Mesothelial cell of epicardium (in vitro differentiated cells): ENCODE measurements around the gene SKA3. TPM values are rescaled to one million over a fixed set of nuclear protein-coding genes. Genes with fewer than 3 reads are reported as not detected.

ENCODE experiments used
- DNase-seq, 2 experiments: peaks; one replicate each; pipeline ENCODE4 v3.0.0; 2021; ENCODE audit warnings: low spot score in 2 of 2; ENCODE audit not compliant: unreplicated experiment in 2 of 2
- H3K27ac Mint-ChIP-seq: 2 replicates; pipeline ENCODE4 v1.8.0; 2021; ENCODE audit warnings: mixed read lengths
- H3K27me3 Mint-ChIP-seq: 2 replicates; pipeline ENCODE4 v1.8.0; 2021; ENCODE audit warnings: low read depth, mixed read lengths
- H3K36me3 Mint-ChIP-seq: 2 replicates; pipeline ENCODE4 v1.8.0; 2021; ENCODE audit warnings: mixed read lengths
- H3K4me1 Mint-ChIP-seq: 2 replicates; pipeline ENCODE4 v1.8.0; 2021; ENCODE audit warnings: mixed read lengths
- H3K4me3 Mint-ChIP-seq: 2 replicates; pipeline ENCODE4 v1.8.0; 2021; ENCODE audit warnings: mild to moderate bottlenecking, moderate library complexity, mixed read lengths
- H3K9me3 Mint-ChIP-seq: 2 replicates; pipeline ENCODE4 v1.8.0; 2021; ENCODE audit warnings: mixed read lengths
- total RNA-seq: library from RNA; stranded (reverse); gene quantifications from 3 replicates; pipeline ENCODE4 v1.2.1, GENCODE V29; 2021
- TF ChIP-seq, protein P1 (sequence below): fragments of 200-600 bp; sonication (generic); IDR thresholded peaks from one replicate; pipeline ENCODE4 v1.5.0; 2021; ENCODE audit warnings: antibody characterized with exemption; ENCODE audit not compliant: unreplicated experiment

SKA3 gene
- total RNA-seq, 1 donor from 2014 or later, result 9.3 TPM

DNA sequence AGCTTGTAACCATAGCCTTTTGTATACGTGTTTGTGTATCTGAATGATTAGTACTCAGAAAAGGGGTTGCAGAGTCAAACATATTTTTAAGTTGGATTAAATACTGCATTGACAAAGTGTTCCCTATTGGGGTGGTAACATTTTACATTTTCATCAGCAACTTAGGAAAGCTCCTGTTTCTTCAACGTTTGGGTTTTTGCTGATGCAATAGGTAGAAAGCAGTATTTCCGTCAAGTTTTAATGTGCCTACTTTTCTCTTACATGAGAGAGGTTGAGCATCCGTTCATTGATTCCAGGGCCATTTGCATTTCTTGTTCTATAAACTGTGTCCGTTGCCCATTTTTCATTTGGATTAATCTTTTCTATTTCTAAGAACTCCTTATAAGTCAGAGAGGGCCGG is 56.2 kb downstream of the SKA3 start:
- TF ChIP-seq, protein P1, sequence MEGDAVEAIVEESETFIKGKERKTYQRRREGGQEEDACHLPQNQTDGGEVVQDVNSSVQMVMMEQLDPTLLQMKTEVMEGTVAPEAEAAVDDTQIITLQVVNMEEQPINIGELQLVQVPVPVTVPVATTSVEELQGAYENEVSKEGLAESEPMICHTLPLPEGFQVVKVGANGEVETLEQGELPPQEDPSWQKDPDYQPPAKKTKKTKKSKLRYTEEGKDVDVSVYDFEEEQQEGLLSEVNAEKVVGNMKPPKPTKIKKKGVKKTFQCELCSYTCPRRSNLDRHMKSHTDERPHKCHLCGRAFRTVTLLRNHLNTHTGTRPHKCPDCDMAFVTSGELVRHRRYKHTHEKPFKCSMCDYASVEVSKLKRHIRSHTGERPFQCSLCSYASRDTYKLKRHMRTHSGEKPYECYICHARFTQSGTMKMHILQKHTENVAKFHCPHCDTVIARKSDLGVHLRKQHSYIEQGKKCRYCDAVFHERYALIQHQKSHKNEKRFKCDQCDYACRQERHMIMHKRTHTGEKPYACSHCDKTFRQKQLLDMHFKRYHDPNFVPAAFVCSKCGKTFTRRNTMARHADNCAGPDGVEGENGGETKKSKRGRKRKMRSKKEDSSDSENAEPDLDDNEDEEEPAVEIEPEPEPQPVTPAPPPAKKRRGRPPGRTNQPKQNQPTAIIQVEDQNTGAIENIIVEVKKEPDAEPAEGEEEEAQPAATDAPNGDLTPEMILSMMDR, result no peak
- peaks cover 6% of the 10 kb centered on the region for H3K4me1 Mint-ChIP-seq
- no peaks in the 10 kb centered on the region for H3K27me3 Mint-ChIP-seq
- peaks cover 4% of the 10 kb centered on the region for H3K9me3 Mint-ChIP-seq
- no peak overlapping the region for H3K4me3 Mint-ChIP-seq
- no peaks in the 10 kb centered on the region for H3K36me3 Mint-ChIP-seq
- no peak overlapping the region for H3K27ac Mint-ChIP-seq
- no peak for DNase-seq

DNA sequence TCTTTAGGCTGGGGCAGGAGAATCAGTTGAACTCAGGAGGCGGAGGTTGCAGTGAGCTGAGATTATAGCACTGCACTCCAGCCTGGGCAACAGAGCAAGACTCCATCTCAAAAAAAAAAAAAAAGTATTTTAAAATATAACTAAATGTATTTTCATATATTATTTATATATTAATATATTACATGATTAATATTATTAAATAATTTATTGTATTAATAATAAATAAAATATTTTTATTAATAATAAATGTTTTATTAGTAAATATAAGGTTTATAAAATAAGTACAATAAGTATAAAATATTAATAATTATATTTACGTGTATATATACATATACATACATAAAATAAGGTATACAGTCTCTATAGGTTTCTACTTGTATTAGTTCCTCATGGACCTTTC is 56.8 kb downstream of the SKA3 start:
- DNase-seq, result no peak
- Mint-ChIP-seq H3K36me3 (no peaks in the 10 kb centered on the region), H3K4me3 (no peak overlapping the region), H3K27me3 (no peaks in the 10 kb centered on the region), H3K4me1 (peaks cover under 1% of the 10 kb centered on the region), H3K9me3 (peaks cover 4% of the 10 kb centered on the region), H3K27ac (no peak overlapping the region)
- TF ChIP-seq, protein P1, result no peak

- H3K27me3 Mint-ChIP-seq, result no peaks in the 10 kb centered on the region
- no peak overlapping the region for H3K27ac Mint-ChIP-seq
- no peaks in the 10 kb centered on the region for H3K36me3 Mint-ChIP-seq
- peaks cover 4% of the 10 kb centered on the region for H3K9me3 Mint-ChIP-seq
- TF ChIP-seq, protein P1, result no peak
- H3K4me3 Mint-ChIP-seq, result no peak overlapping the region
- DNase-seq, result no peak
- H3K4me1 Mint-ChIP-seq, result no peaks in the 10 kb centered on the region
Measured at GRCh38 chr13:21118180-21118579, 58.2 kb downstream of the SKA3 start.

GRCh38 chr13:21117104-21117809 is 59.1 kb downstream of the SKA3 start:
- Mint-ChIP-seq H3K27ac (no peak overlapping the region), H3K9me3 (peaks cover 4% of the 10 kb centered on the region), H3K4me1 (no peaks in the 10 kb centered on the region), H3K36me3 (no peaks in the 10 kb centered on the region), H3K27me3 (no peaks in the 10 kb centered on the region), H3K4me3 (no peak overlapping the region)
- TF ChIP-seq, protein P1, result no peak
- DNase-seq, result no peak

DNA sequence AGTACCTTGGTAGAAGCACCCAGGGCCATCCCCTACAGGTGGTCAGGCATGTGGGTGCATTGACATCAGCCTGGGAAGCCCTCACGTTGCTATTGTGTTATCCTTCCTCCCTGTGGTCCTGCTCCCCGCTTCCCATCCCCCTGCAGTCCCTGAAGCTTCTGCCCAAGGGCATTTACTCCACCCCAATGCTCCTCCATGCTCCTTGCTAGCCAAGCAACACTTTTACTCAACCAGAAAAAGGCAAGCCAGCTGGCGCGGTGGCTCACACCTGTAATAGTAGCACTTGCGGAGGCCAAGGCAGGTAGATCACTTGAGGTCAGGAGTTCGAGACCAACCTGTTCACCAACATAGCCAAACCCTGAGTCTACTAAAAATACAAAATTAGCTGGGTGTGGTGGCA is 60.2 kb downstream of the SKA3 start:
- H3K27me3 Mint-ChIP-seq, result no peaks in the 10 kb centered on the region
- H3K4me1 Mint-ChIP-seq, result no peaks in the 10 kb centered on the region
- TF ChIP-seq, protein P1, result no peak
- no peak for DNase-seq
- no peaks in the 10 kb centered on the region for H3K36me3 Mint-ChIP-seq
- no peak overlapping the region for H3K27ac Mint-ChIP-seq
- H3K4me3 Mint-ChIP-seq, result no peak overlapping the region
- H3K9me3 Mint-ChIP-seq, result peaks cover 4% of the 10 kb centered on the region

GRCh38 chr13:21115231-21115630 is 61.1 kb downstream of the SKA3 start:
- Mint-ChIP-seq H3K4me1 (no peaks in the 10 kb centered on the region), H3K36me3 (no peaks in the 10 kb centered on the region), H3K27ac (no peak overlapping the region), H3K9me3 (peaks cover 4% of the 10 kb centered on the region), H3K27me3 (no peaks in the 10 kb centered on the region), H3K4me3 (no peak overlapping the region)
- DNase-seq, result no peak
- TF ChIP-seq, protein P1, result no peak
